Embryonic facial prominence (tissue), 1 donor: ENCODE measurements around the gene SLC1A7.
A peak's percentile ranks its signal among the peaks of the same experiment; 100 is the strongest.

ENCODE experiments used
- DNase-seq: peaks from one replicate; pipeline ENCODE4 v3.0.0-alpha.2; 2016; ENCODE audit errors: extremely low spot score

Gene SLC1A7

GRCh38 chr1:53062708-53063591, 79.5 kb downstream of the SLC1A7 start:
- no peak for DNase-seq

DNA sequence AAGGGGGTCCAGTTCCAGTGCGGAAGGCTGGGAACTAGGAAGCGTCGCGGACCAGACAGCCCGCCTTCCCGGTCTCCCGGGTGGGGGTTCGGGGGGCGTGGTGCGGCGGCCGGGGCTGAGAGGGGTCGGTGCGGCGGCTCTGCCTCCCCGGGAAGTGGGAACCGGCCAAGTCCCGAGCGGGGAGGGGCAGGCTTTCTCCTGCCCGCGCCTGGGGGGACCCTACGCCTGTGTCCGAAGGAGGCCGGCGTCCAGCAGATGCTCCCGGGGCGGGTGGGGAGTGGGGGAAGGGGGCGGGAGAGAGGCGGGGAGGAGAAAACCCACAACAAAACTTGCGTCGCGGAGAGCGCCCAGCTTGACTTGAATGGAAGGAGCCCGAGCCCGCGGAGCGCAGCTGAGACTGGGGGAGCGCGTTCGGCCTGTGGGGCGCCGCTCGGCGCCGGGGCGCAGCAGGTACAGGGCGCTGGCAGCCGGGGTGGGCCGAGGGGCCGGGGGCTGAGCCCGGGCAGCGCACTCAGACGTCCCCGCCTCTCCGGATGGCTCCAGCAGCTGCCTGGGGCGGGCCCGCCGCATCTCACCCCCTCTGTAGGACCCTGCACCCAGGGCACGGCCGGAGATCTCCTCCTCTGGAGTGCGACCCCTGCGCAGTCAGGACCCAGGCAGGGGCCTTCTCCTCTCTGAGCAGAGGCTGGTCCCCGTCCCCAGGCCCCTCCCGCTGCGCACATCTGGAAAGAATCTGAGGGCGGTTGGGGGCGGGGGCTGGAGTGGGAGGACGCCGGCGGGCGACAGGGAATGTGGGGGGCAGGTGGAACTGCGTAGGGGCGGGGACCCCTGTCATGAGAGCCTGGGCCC, 80.4 kb downstream of the SLC1A7 start, which contains the start of gene PODN:
Gene PODN (plus strand): TSS at position 355 of the 849 bp plus-strand sequence. CDS start 7,643 bp downstream, outside the sequence.
- no peak for DNase-seq

GRCh38 chr1:53061123-53061858, 81.1 kb downstream of the SLC1A7 start:
- peak; percentile 11 for DNase-seq

DNA sequence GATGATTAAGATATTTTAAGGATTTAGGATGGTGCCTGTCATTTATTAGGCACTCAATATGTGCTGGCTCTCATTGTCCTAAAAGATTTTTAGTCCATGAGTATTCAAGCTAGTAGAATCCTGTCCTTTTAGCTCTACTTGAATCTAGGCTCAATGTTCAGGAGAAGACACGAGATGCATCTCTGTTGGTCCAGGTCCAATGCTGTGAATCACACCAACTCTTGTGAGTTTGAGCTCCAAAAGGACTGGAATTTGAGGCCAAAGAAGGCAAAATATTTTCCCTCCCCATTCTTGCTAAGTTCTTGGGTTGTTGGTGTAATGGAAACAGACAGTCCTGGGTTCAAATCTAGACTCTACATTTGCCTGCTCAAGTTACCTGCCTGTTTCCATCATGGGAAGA, 81.9 kb downstream of the SLC1A7 start:
- DNase-seq, result no peak

- DNase-seq, result no peak
Measured at GRCh38 chr1:53057127-53057526, 85.3 kb downstream of the SLC1A7 start.

DNA sequence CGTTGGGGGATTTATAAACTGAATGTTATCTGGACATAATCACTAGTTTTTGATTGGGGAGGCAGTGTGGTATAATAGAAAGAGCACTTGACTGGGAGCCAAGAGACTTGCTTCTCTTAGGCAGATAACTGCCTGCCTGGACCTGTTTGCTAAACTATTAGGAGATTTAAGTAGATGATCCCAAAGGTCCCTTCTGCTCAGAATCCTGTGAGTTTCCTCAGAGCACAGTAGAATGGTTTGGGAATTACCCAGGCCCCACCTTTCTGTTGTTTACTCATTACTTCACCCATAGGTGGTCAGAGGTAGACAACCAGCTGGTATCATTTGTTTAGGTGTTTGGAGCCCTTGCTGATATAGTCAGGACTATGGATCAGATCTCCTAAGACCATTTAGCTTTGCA, 90.8 kb downstream of the SLC1A7 start:
- no peak for DNase-seq

DNA sequence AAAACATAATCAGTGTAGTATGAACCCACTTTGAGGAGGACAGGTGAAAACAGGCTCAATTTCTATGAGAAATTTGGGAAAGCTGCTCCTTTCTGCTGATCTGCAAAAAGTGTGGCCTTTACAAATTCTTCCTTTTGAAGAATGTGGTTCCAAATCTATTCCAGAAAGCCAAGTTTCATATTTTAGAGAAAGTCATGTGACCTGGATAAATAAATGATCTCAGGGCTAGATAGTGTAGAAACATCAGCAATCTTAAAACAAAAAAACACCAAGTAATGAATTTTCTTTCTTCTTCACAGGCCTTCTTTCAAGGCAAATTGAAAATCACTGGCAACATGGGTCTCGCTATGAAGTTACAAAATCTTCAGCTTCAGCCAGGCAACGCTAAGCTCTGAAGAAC, 92.1 kb downstream of the SLC1A7 start:
- DNase-seq, result no peak

DNA sequence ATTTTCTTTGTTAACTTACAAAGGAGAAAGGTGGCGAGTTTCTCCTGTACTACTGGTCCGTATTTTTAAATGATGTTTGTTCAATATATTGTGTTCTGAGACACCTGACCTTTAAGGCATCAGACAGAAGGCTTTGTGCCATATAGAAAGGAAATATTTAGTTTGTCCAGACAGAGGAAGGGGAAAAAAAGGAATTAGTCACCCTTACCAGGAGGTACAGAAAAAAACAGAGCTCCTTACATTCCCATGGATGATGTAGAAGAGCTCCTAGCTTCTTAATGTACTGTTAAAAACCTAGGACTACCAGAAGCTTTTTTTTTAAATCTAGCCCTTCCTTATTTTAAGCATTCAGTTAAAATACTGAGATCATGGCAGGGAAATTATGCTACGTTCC, 92.9 kb downstream of the SLC1A7 start:
- no peak for DNase-seq

- no peak for DNase-seq
Measured at GRCh38 chr1:53048960-53049573, 93.4 kb downstream of the SLC1A7 start.

- no peak for DNase-seq
Measured at GRCh38 chr1:53047737-53048736, 94.4 kb downstream of the SLC1A7 start.

DNA sequence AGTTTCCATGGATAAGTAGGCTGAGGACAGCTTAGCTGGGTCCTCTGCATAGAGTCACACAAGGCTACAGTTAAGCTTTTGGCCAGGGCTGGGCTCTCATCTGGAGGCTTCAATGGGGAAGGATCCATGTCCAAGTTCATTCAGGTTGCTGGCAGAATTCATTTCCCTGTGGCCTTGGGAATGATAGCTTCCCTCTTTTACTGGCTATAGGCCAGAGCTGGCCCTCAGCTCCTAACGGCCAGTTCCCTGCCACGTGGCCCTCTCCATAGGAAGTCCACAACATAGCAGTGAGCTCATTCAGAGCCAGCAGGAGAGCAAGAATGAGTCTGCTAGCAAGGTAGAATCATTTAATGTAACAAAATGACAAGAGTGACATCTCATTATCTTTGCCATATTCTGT, 95.5 kb downstream of the SLC1A7 start:
- DNase-seq, result no peak

DNA sequence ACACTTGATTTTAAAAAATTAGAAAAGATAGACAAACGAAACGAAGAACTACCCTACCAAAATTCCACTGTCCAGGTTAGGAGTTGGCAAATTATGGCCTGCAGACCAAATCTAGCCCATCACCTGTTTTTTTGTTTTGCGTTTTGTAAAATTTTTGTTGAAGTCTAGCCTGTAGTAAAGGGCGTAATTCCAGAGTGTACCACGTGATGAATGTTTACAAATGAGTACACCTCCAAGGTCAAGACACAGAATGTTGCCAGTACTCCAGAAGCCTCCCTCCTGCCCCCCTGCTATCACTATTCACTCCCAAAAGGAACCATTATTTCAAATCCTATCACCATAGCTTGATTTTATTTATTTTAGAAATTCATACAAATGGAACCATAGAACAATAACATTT, 97.5 kb downstream of the SLC1A7 start:
- DNase-seq, result no peak

DNA sequence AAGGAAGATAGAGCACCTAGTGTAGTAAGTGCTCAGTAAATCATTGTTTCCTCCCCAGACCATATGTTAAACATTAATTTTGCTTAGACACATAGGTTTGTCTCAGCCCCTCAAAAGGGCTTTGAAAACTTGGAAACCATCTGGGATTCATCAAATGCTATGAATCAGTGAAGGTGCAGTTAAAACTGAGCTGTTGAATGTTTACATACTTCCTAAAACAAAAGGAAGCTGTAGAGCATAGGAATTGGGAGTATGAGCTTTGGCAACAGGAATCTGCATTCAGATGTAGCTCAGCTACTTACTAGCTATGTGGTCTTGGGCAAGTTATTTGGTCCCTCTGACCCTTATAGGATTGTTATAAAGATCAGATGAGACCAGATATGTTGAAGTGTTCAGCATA, 99.2 kb downstream of the SLC1A7 start:
- DNase-seq, result no peak

DNA sequence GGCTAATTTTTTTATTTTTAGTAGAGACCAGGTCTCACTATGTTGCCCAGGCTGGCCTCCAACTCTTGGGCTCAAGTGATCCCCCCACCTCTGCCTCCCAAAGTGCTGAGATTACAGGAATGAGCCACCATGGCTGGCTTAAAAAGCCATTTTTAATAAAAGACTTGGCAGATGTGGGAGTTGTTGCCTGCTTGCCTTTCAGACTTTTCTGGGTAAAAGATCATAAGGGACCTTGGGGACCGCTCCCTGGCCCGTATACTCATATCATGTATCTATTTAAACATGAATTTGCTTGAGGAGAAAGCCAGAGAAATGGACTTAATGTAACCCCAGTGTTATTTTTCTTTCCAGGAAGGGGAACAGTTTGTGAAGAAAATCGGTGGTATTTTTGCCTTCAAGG, 103.9 kb downstream of the SLC1A7 start:
- no peak for DNase-seq
